Vagina (tissue), 2 donors: ENCODE results near the gene GATAD2A.

Experiments used
- POLR2A ChIP-seq, 2 donors: fragments of 450-650 bp; IDR thresholded peaks; one replicate each; pipeline ENCODE4 v1.6.1; 2017; ENCODE audit warnings: antibody characterized with exemption in 2 of 2, mild to moderate bottlenecking in 2 of 2, moderate library complexity in 2 of 2
- POLR2AphosphoS5 ChIP-seq, 2 donors: sonication (generic); formaldehyde crosslinking; IDR thresholded peaks; one replicate each; pipeline ENCODE4 v1.9.0; 2017; ENCODE audit warnings: antibody characterized with exemption in 2 of 2, mild to moderate bottlenecking in 2 of 2, low read depth in 1 of 2; ENCODE audit not compliant: insufficient read depth in 1 of 2
- TF ChIP-seq, protein P1 (sequence below), 3 experiments: fragments of 450-650 bp in 2 of 3; fragments of 200-600 bp in 1 of 3; sonication (generic) in 1 of 3; IDR thresholded peaks; one replicate each; pipeline ENCODE4 v1.5.1; 2017 to 2019; ENCODE audit warnings: antibody characterized with exemption in 3 of 3, mild to moderate bottlenecking in 2 of 3, moderate library complexity in 2 of 3

DNA sequence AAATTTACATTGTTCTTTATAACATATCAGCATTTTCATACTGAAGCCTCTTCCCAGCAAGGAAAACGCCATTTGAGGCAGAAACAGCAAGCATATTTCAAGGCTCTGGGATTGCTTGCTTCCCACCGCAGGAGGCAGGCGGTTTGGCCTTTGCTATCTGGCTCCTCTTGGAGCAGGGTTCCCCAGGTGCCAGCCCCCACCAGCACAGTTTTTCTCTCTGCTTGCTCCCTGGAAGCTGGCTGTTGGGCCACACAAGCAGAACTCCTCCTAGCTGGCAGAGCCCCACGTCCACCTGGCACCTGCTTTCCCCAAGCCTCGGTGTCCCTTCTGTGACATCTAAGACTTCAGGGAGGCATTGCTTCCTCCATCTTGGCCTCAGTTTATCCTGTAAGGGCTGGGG is 16.7 kb downstream of the GATAD2A start:
- TF ChIP-seq, protein P1, sequence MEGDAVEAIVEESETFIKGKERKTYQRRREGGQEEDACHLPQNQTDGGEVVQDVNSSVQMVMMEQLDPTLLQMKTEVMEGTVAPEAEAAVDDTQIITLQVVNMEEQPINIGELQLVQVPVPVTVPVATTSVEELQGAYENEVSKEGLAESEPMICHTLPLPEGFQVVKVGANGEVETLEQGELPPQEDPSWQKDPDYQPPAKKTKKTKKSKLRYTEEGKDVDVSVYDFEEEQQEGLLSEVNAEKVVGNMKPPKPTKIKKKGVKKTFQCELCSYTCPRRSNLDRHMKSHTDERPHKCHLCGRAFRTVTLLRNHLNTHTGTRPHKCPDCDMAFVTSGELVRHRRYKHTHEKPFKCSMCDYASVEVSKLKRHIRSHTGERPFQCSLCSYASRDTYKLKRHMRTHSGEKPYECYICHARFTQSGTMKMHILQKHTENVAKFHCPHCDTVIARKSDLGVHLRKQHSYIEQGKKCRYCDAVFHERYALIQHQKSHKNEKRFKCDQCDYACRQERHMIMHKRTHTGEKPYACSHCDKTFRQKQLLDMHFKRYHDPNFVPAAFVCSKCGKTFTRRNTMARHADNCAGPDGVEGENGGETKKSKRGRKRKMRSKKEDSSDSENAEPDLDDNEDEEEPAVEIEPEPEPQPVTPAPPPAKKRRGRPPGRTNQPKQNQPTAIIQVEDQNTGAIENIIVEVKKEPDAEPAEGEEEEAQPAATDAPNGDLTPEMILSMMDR (IDR thresholded peaks at IDR 0.05) = no peak
- TF ChIP-seq POLR2AphosphoS5 (IDR thresholded peaks at IDR 0.05; ENCODE audit: insufficient read depth in 1 of 2, low read depth in 1 of 2) = no peak
- no peak for TF ChIP-seq POLR2A (IDR thresholded peaks at IDR 0.05)
